NT2/D1 (cell line): ENCODE measurements around the gene DIAPH3.

Source experiments
- YY1 ChIP-seq: IDR thresholded peaks from 2 replicates; pipeline ENCODE4 v1.6.1; 2011; ENCODE audit not compliant: insufficient read length, insufficient read depth
- ZNF274 ChIP-seq: IDR thresholded peaks from 2 replicates; pipeline ENCODE4 v1.6.1; 2011; ENCODE audit warnings: mild to moderate bottlenecking, low read depth, low read length

DNA sequence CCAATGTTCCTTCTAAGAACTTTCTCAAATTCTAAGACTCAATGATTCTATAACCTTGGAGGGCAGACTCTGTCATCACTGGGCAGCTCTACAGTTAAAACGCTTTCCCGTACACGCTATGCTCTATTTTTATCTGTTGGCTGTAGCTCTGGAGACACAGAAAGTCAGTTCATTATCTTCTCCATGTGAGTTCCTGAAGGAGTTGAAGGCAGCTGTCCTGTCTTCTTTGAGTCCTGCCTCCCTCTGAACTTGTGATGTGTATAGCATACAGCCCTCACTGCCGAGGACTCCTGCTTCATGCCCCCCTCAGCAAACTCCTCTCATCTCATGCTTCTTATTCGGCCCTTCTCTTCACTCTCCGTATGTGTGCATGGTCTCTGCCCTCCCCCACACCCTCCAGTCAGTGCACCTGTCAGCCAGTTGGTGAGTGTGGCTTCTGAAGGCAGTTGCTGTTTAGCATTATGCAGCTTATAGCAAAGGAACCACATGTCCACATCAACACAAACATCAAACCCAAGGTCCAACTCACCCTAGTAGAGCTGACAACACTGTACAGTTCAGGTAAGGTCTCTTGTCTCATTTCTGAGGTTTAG is 504.9 kb downstream of the DIAPH3 start:
- TF ChIP-seq ZNF274 = no peak
- no peak for TF ChIP-seq YY1
